ENCODE measurements around the gene DCLRE1C.

DNA sequence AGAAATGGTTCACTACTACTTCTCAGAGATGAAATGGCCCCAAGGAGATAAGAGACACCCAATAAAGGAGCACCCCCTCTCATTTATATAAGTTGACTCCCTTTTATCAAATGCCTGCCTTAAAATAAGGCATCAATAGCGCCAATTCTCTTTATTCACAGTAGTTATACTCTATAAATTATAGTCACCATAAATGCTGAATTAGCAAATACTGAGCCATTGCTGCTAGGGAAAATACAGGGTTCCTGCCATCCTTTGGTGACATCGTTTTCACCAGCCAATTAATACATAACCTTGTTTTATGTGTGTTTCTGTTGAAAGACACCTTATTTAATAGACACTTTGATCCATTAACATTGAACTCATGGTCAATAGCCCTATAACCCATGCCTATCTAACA is 28.6 kb downstream of the DCLRE1C start:
- TF ChIP-seq, protein P1, sequence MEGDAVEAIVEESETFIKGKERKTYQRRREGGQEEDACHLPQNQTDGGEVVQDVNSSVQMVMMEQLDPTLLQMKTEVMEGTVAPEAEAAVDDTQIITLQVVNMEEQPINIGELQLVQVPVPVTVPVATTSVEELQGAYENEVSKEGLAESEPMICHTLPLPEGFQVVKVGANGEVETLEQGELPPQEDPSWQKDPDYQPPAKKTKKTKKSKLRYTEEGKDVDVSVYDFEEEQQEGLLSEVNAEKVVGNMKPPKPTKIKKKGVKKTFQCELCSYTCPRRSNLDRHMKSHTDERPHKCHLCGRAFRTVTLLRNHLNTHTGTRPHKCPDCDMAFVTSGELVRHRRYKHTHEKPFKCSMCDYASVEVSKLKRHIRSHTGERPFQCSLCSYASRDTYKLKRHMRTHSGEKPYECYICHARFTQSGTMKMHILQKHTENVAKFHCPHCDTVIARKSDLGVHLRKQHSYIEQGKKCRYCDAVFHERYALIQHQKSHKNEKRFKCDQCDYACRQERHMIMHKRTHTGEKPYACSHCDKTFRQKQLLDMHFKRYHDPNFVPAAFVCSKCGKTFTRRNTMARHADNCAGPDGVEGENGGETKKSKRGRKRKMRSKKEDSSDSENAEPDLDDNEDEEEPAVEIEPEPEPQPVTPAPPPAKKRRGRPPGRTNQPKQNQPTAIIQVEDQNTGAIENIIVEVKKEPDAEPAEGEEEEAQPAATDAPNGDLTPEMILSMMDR (IDR thresholded peaks at IDR 0.05; ENCODE audit: poor library complexity), result no peak
- TF ChIP-seq EZH2phosphoT487 (IDR thresholded peaks at IDR 0.05; ENCODE audit: low read depth, severe bottlenecking, unreplicated experiment) (no peak), EZH2 (IDR thresholded peaks at IDR 0.05; ENCODE audit: borderline replicate concordance) (no peak)
